Mucosa of stomach (tissue), 1 donor: Measurements from ENCODE around the gene SLC35G1.

Experiments
- H3K27me3 ChIP-seq: one replicate; pipeline ENCODE4 v1.7.0; 2013; ENCODE audit warnings: mild to moderate bottlenecking, low read length; ENCODE audit not compliant: control insufficient read depth, insufficient read depth
- H3K36me3 ChIP-seq: one replicate; pipeline ENCODE4 v1.7.0; 2013; ENCODE audit warnings: low read length; ENCODE audit not compliant: control insufficient read depth, insufficient read depth
- H3K4me1 ChIP-seq: one replicate; pipeline ENCODE4 v1.7.0; 2013; ENCODE audit warnings: mild to moderate bottlenecking, low read length; ENCODE audit not compliant: control insufficient read depth, insufficient read depth
- H3K4me3 ChIP-seq: one replicate; pipeline ENCODE4 v1.7.0; 2013; ENCODE audit warnings: low read length
- H3K9ac ChIP-seq: one replicate; pipeline ENCODE4 v1.7.0; 2013; ENCODE audit warnings: mild to moderate bottlenecking, low read length, moderate library complexity
- H3K9me3 ChIP-seq: one replicate; pipeline ENCODE4 v1.7.0; 2013; ENCODE audit warnings: mild to moderate bottlenecking, low read length, moderate library complexity; ENCODE audit not compliant: control insufficient read depth
- donor health status: Pancreatic carcinoma.

SLC35G1 gene

GRCh38 chr10:93938140-93938539 is 44.4 kb downstream of the SLC35G1 start:
- no peaks in the 10 kb centered on the region for H3K9me3 ChIP-seq
- H3K27me3 ChIP-seq: no peaks in the 10 kb centered on the region
- no peaks in the 10 kb centered on the region for H3K4me1 ChIP-seq
- H3K4me3 ChIP-seq: no peak overlapping the region
- no peaks in the 10 kb centered on the region for H3K36me3 ChIP-seq
- H3K9ac ChIP-seq: no peak overlapping the region

GRCh38 chr10:93940881-93941280 is 47.1 kb downstream of the SLC35G1 start:
- Histone ChIP-seq H3K4me3 (no peak overlapping the region), H3K27me3 (no peaks in the 10 kb centered on the region), H3K9me3 (no peaks in the 10 kb centered on the region), H3K4me1 (no peaks in the 10 kb centered on the region), H3K9ac (no peak overlapping the region), H3K36me3 (no peaks in the 10 kb centered on the region)

- H3K36me3 ChIP-seq: no peaks in the 10 kb centered on the region
- no peaks in the 10 kb centered on the region for H3K27me3 ChIP-seq
- no peak overlapping the region for H3K9ac ChIP-seq
- H3K4me1 ChIP-seq: no peaks in the 10 kb centered on the region
- no peaks in the 10 kb centered on the region for H3K9me3 ChIP-seq
- no peak overlapping the region for H3K4me3 ChIP-seq
Measured at GRCh38 chr10:93941606-93942005, 47.8 kb downstream of the SLC35G1 start.

GRCh38 chr10:93945819-93946218 is 52.0 kb downstream of the SLC35G1 start:
- H3K9me3 ChIP-seq: no peaks in the 10 kb centered on the region
- H3K4me1 ChIP-seq: no peaks in the 10 kb centered on the region
- H3K27me3 ChIP-seq: no peaks in the 10 kb centered on the region
- no peak overlapping the region for H3K4me3 ChIP-seq
- no peaks in the 10 kb centered on the region for H3K36me3 ChIP-seq
- no peak overlapping the region for H3K9ac ChIP-seq

- Histone ChIP-seq H3K9ac (no peak overlapping the region), H3K27me3 (no peaks in the 10 kb centered on the region), H3K4me3 (no peak overlapping the region), H3K36me3 (no peaks in the 10 kb centered on the region), H3K9me3 (no peaks in the 10 kb centered on the region), H3K4me1 (no peaks in the 10 kb centered on the region)
Measured at GRCh38 chr10:93947055-93947454, 53.3 kb downstream of the SLC35G1 start.

GRCh38 chr10:93947524-93947923 is 53.7 kb downstream of the SLC35G1 start:
- no peaks in the 10 kb centered on the region for H3K27me3 ChIP-seq
- H3K36me3 ChIP-seq: no peaks in the 10 kb centered on the region
- H3K9ac ChIP-seq: no peak overlapping the region
- H3K9me3 ChIP-seq: no peaks in the 10 kb centered on the region
- H3K4me3 ChIP-seq: no peak overlapping the region
- no peaks in the 10 kb centered on the region for H3K4me1 ChIP-seq

GRCh38 chr10:93951905-93952304 is 58.1 kb downstream of the SLC35G1 start:
- Histone ChIP-seq H3K36me3 (no peaks in the 10 kb centered on the region), H3K9ac (no peak overlapping the region), H3K4me1 (no peaks in the 10 kb centered on the region), H3K27me3 (no peaks in the 10 kb centered on the region), H3K4me3 (no peak overlapping the region), H3K9me3 (no peaks in the 10 kb centered on the region)
